Cerebellar nuclear complex (tissue), 1 donor: ENCODE measurements around the gene POMP.

Experiments
- DNase-seq, 2 experiments: peaks; one replicate each; lab custom pipeline; 2025; lab: John Stamatoyannopoulos, UW

The POMP gene

GRCh38 chr13:28658796-28659620 lies at the start of gene POMP:
POMP (plus strand) TSS chr13:28659130; CDS start chr13:28659185, 55 bp downstream.
- peak; percentile 21 to 64 for DNase-seq

GRCh38 chr13:28609381-28609780 lies 49.5 kb upstream of the POMP start:
- DNase-seq = no peak

- DNase-seq = no peak
Measured at GRCh38 chr13:28609926-28610325, 49.0 kb upstream of the POMP start.

- no peak for DNase-seq
Measured at GRCh38 chr13:28610996-28611395, 47.9 kb upstream of the POMP start.

- DNase-seq = no peak
Measured at GRCh38 chr13:28611654-28612131, 47.2 kb upstream of the POMP start.

GRCh38 chr13:28613562-28613961 lies 45.4 kb upstream of the POMP start:
- no peak for DNase-seq

- no peak for DNase-seq
Measured at GRCh38 chr13:28615916-28616446, 42.9 kb upstream of the POMP start.

- DNase-seq = no peak
Measured at GRCh38 chr13:28618230-28618994, 40.5 kb upstream of the POMP start.

GRCh38 chr13:28620011-28620830 lies 38.7 kb upstream of the POMP start:
- DNase-seq = no peak

- DNase-seq = no peak
Measured at GRCh38 chr13:28621449-28621848, 37.5 kb upstream of the POMP start.

- no peak for DNase-seq
Measured at GRCh38 chr13:28622286-28622685, 36.6 kb upstream of the POMP start.

GRCh38 chr13:28623782-28624706 lies 34.9 kb upstream of the POMP start:
- peak in 1 of 2 experiments; percentile 66 for DNase-seq

- DNase-seq = peak in 1 of 2 experiments; percentile 10
Measured at GRCh38 chr13:28624707-28625432, 34.1 kb upstream of the POMP start.

GRCh38 chr13:28626266-28626665 lies 32.7 kb upstream of the POMP start:
- no peak for DNase-seq

- DNase-seq = no peak
Measured at GRCh38 chr13:28628241-28628640, 30.7 kb upstream of the POMP start.

GRCh38 chr13:28630869-28631268 lies 28.1 kb upstream of the POMP start:
- DNase-seq = no peak

- no peak for DNase-seq
Measured at GRCh38 chr13:28631801-28632200, 27.1 kb upstream of the POMP start.

- DNase-seq = no peak
Measured at GRCh38 chr13:28636069-28636468, 22.9 kb upstream of the POMP start.

GRCh38 chr13:28636677-28637317 lies 22.1 kb upstream of the POMP start:
- DNase-seq = peak in 1 of 2 experiments; percentile 36
